NCI-H345 treated with DMSO at 0.1 percent for 48 hours (cell line): ENCODE measurements around the gene TCEA2.

Experiments
- DNase-seq: peaks from one replicate; lab custom pipeline; 2025; ENCODE audit not compliant: unreplicated experiment; lab: John Stamatoyannopoulos, UW

The TCEA2 gene

DNA sequence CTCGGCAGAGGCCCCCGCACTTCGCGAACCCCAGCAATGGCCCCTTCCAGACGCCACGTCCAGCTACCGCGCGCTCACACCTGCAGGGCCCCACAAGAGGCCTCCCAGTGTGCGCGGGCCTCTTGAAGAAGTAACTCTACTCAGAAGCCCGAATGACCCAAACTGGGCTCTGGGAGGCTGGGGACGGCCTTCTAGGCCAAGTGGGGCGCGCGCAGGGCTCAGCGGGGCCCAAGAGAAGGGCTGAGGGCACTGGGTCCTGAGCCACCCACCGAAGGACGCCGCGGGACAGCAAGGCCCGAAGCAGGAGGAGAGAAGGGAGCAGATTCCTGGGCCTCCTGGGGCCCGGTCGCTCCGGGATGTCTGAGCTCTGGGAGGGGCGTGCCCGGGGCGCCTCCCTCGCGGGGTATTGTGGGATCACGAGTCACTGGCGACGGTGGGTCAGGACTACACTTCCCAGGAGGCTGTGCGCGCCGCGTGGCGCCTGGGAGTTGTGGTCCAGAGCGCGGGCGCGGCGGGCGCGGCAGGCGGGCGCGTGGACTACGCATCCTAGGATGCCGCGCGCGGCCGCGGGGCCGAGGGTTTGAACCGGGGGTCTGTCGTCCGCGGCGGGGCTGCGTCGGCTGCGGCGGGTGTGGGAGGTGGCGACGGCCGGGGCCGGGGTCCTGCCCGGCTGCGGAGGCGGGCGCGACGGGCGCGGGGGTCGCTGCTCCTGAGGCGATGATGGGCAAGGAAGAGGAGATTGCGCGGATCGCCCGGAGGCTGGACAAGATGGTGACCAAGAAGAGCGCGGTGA is at the start of gene TCEA2:
TCEA2 (plus strand) TSS at position 603 of the 793 bp plus-strand sequence; CDS start at position 718, 115 bp downstream.
- DNase-seq = peak; percentile 88

DNA sequence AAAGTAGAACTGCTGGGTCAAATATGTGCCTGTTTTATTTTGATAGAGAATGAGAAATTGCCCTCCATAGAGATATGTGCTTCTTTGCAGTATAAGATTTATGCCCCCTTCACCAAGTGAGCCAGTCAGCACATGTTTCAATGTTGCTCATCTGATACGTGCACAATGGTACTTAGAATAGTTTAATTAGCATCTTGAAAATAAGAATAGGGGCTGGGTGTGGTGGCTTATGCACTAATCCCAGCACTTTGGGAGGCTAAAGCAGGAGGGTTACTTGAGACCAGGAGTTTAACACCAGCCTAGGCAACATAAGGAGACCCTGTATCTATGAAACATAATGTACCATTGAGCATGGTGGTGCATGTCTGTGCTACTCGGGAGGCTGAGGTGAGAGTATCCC is 47.4 kb upstream of the TCEA2 start:
- no peak for DNase-seq

DNA sequence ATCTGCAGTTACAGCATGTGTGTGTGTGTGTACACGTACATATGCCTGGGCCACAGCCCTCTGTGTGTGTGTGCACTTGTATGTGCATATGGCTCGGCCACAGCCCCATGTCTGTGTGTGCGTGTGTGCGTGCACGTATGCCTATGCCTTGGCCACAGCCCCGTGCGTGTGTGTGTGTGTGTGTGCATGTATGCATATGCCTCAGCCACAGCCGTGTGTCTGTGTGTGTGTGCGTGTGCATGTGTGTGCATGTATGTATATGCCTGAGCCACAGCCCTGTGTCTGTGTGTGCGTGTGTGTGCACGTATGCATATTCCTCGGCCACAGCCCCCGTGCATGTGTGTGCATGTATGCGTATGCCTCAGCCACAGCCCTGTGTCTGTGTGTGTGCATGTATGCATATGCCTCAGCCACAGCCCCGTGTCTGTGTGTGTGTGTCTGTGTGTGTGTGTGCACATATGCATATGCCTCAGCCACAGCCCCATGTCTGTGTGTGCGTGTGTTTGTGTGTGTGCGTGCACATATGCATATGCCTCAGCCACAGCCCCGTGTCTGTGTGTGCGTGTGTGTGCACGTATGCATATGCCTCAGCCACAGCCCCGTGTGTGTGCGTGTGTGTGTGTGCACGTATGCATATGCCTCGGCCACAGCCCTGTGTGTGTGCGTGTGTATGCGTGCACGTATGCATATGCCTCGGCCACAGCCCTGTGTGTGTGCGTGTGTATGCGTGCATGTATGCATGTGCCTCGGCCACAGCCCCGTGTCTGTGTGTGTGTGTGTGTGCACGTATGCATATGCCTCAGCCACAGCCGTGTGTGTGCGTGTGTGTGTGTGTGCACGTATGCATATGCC is 41.6 kb upstream of the TCEA2 start:
- DNase-seq = no peak

DNA sequence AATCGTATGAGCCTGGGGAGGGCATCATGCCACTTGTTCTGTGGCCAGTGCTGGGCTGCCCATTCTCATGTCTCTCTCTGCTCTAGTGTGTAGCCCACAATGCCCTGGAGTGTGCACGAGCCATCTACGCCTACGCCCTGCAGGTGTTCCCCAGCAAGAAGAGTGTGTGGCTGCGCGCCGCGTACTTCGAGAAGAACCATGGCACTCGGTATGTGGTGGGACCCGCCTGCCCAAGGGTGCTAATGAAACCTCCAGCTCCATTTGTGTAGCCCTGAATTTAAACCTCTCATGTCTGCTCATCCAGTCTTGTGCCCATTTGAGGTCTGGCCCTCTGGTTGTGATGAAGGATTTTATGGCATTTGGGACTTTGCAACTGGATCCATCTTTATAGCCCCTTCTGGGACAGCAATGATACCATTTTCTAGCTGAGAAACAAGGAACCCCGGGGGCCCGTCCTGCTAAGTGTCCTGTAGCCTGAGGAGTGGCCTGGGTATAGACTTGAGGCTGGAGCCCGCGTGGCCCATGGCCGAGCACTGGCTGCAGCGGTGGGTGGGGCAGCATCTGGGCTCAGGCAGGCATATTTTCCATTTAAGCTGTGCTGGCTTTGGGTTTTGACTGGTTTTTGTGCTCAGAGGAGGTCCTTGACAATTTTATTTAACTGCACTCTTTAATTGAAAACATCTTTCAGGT is 40.2 kb upstream of the TCEA2 start:
- no peak for DNase-seq

DNA sequence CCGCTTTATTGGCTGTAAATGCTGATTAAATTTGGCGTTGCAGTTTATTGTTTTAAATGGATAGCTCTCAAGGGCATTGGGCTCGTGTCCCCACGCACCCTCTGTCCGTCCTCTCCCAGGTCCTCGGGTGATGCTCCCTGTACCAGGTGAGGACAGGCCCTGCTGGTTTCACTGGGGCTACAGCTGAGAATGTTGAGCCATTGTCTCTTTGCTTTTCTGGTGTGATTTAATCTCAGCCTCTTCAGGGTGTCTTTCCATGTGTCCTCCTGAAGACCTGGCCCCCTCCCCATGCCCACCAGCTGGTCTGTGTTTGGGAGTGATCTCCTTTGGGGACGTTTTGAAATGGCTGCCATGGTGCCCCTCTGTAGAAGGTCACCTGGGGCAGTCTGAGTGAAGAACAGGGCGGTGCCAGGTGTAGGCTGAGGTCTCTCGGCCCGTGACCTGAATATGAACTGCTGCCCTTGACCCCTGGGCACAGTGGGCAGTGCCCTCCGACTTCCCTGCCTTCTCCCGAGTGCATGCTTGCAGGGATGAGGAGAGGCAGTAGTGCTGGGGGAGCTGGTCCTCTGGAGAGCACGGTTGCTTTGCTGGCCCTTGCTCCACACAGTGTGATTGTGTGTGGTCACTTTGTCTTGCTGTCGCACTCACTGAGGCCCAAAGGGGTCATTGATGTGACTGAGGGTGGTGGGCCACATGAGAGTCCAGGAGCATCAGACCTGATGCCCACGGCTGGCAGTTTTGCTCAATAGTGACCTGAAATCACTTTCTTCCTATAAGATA is 39.4 kb upstream of the TCEA2 start:
- no peak for DNase-seq

DNA sequence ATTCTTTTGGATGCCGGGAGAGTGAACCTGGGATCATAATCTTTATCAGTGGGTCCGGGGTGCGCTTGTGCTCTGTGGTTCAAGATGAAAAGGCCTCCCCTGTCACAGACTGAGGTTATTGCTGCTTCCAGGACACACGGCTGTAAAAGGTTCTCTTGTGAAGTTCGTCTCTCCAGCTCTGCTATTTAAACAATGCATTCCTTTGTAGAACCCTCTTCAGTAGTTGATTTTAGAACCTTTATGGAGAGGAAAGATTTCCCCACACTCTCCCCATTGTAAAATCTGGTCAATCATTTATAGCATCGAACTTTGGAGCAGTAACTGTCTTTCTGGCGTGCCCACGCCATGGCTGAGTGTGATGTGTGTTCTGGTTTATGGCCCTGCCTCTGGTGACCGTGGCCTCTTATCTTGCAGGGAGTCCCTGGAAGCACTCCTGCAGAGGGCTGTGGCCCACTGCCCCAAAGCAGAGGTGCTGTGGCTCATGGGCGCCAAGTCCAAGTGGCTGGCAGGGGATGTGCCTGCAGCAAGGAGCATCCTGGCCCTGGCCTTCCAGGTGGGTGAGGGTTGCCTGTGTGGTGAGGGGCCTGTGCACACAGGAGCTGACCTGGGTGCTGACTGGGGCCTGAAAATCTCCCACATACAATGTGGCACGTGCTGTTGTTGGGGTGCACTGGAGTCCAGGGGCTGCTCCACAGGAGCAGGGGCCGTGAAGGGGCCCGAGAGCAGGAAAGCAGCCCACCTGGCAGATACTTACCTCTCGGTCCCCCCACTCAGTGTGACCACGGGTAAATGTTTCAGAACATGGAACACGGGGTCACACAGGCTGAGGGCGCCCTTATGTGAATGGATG is 38.6 kb upstream of the TCEA2 start:
- DNase-seq = no peak

DNA sequence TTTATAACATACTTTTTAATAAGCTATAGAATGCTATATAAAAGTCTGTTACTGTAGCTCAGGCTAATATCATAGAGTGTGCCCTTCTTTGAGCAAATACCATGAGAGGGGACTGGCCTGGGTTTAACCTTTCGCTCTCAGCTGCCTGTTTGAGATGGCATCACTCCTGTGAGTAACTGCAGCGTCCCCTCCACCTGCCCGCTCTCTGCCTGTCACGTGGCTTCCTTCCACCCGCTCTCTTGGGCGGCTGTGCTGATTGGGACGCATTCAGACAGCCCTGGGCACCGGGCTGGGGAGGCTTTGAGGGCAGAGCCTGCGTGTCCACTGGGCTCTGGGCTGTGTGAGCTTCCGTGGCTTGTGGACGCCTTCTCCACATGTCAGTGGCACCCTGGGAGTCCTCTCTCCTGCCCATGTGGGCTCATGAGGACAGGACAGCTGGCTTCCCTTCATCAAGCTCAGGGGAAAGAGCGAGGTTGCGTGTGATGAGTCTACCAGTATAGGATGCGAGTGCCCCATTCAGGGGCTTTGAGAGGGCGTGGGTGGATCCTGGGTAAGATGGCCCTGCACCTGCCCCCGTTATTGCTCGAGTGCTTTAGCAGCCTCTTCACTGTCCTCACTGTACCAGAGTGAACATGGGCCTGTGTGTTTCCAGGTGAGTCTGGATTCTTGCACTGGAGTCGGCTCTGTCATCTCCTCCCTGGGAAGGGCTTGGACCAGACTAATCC is 37.7 kb upstream of the TCEA2 start:
- no peak for DNase-seq

DNA sequence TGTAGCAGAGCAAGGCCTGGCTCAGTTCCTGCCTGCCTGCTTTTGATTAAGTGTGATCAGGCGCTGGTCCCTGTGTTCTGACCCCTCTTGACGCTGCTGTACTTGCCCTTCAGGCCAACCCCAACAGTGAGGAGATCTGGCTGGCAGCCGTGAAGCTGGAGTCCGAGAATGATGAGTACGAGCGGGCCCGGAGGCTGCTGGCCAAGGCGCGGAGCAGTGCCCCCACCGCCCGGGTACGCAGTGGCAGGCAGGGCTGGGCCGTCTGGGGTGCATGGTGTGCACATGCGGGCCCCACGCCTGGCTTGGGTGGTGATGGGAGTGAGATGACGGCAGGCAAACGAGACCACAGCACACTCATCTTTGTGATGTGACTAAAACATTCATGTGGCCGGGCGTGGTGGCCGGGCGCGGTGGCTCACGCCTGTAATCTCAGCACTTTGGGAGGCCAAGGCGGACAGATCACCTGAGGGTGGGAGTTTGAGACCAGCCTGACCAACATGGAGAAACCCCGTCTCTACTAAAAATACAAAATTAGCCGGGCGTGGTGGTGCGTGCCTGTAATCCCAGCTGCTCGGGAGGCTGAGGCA is 37.1 kb upstream of the TCEA2 start:
- DNase-seq = no peak

DNA sequence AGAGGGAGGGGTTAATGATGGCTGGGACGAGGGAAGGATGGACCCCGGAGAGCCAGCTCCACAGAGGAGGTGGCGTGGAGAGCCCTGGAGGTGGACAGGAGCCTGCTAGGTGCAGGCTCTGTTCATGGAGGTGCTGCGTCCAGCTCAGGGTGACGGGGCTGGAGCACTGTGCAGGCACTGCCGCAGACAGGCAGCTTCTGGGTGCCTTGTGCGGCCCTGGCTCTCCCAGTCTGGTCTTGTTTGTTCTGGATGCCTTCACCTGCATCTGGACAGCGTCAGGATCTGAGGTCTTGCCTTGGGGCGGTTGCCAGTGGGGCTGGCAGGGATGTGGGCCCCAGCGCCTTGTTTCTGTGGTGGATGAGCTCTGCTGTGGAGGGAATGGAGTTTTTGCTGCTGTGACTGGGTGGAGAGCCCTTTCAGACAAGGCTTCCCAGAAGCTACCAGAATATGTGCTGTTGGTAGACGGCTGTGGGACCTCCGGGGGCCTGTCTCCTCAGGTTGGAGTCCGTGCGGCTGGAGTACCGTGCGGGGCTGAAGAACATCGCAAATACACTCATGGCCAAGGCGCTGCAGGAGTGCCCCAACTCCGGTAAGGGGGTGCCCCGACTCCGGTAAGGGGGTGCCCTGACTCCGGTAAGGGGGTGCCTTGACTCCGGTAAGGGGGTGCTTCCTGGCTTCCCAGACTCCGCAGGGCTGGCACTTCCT is 34.9 kb upstream of the TCEA2 start:
- DNase-seq = no peak

DNA sequence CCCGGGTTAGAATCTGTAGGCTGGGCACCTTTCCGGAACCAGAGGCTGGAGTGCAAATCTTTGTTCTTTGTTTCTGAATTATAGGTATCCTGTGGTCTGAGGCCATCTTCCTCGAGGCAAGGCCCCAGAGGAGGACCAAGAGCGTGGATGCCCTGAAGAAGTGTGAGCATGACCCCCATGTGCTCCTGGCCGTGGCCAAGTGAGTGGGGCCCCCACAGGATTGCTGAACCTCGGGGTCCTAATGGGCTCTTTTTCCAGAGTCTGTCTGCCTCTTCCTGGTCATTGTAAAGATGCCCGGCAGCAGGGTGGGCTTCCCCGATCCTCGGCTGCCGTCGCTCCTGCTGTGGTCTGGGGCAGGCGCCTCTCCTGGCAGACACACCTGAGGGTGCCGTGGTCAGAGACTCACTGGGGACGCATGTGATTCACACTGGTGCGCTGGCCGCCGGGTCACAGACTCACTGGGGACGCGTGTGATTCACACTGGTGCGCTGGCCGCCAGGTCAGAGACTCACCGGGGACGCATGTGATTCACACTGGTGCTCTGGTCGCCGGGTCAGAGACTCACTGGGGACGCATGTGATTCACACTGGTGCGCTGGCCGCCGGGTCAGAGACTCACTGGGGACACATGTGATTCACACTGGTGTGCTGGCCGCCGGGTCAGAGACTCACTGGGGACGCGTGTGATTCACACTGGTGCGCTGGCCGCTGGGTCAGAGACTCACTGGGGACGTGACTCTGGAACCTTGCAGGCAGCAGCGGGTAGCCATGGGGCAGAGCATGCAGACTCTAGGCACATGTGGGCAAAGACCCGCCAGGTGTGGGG is 33.5 kb upstream of the TCEA2 start:
- DNase-seq = no peak

DNA sequence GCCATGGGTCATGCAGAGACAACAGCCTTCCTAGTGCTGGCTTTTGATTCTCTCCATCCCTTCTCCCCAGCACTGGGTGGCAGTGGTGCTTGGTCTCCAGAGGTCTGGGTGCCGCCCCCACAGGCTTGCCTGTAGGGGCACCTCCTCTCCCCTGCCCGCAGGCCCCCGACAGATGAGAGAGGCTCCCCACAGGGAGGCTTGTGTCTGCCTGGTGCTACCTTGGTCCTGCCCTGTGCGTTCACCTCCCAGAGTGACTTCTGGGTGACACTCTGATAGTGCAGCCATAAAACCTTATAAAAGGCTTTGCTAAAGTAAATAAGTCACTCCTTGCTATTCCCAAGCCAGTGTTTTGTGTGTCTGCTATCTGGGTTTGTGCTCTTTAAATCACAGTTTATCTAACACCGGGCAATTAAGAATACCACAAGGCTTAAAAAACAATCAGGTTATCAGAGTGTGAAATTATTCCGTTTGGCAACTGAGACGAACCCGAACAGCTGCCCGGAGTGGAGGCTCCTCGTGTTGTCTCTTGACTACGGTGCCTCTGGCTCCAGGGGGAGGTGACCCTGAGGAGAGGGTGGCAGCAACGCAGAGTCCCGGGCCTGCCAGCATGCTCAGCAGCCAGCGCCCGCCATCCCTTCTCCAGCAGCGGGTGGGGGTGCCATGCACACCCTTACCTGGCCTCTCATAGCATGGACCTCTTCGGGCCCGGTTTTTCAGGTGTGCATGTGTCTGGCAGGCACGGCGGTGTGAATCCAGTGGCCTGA is 32.4 kb upstream of the TCEA2 start:
- DNase-seq = no peak

DNA sequence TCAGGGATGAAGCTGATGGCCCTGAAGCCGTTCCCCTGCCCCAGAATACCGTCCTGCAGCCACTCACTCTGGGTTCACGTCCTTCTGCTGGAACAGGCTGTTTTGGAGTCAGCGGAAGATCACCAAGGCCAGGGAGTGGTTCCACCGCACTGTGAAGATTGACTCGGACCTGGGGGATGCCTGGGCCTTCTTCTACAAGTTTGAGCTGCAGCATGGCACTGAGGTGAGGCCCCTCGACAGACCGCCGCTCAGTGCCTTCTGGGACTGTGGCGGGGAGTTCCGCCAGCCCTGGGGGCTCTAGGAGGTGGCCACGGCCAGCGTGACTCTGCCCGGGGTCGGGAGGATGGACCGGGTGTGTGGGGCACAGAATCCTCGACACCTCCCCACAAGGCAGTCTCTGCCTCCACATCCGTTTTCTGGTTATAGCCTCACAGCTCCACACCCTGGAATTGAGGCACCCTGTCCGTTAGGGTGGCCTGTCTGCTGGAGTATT is 31.1 kb upstream of the TCEA2 start:
- no peak for DNase-seq

DNA sequence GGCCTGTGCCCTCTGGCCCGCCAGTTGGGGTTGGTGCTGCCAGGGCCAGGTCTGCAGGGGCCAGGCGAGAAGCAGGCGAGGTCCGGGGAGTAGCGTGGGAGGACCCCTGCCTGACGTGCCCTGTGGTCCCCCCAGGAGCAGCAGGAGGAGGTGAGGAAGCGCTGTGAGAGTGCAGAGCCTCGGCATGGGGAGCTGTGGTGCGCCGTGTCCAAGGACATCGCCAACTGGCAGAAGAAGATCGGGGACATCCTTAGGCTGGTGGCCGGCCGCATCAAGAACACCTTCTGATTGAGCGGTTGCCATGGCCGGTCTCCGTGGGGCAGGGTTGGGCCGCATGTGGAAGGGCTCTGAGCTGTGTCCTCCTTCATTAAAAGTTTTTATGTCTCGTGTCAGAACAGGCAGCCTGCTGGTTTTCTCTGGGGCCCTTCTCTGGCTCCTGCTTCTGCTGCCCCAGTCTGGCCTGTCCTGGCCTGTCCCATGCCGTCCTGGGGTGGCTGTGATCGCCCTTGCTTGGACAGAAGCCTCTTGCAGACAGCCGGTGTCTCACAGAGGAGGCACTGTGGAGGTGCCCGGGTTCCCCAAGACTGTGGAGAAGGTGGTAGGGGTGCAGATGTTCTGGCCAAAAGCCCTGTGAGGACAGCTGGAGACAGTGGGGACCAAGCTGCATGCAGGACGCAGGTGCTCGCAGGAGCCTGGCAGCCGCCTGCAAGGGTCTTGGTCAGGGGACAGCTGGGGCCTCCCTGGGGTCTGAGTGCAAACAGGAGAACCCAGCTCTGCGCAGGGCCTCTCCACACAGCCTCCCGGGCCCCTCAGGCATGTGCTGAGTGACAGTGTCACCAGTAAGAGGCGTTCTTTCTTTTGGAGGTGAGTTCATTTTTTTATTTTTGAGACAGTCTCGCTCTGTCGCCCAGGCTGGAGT is 30.0 kb upstream of the TCEA2 start:
- DNase-seq = no peak

DNA sequence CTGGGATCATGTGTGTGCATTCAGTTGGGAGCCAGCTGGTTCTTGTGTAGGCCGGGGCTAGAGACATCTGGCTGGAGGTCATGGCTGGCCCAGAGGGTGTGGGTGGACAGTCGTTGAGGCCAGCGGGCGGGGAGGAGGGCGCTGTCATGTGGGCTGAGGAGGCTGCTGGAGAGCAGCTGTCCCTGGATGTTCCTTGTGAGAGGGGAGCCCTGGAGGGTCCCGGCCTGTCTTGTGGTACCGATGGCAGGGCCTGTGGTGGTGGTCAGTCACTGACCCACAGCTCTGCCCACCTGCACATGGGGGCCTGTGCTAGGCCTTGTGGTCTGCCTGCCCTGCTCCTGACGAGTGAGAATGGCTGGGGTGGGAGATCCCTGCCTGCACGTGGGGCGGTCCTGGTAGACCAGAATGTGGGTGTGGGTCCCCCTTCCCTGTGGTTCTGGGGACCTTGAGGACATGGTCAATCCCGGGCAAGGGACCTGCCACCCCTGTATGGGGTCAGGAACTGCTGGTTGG is 29.0 kb upstream of the TCEA2 start:
- DNase-seq = no peak
